Esophagus muscularis mucosa (tissue), 4 donors: Measurements from ENCODE around the gene STAT2. TPM values are rescaled to one million over a fixed set of nuclear protein-coding genes. Genes with fewer than 3 reads are reported as not detected.

ENCODE experiments used
- DNase-seq: peaks from one replicate; pipeline ENCODE4 v3.0.0-alpha.2; 2017; ENCODE audit errors: extremely low spot score
- H3K27ac ChIP-seq, 4 donors: fragments of 200-600 bp; sonication (generic); replicated peaks in 1 of 4; 1 replicate in 3 of 4; 2 replicates in 1 of 4; pipeline ENCODE4 v1.5.1; 2016 to 2019; ENCODE audit warnings: mild to moderate bottlenecking in 1 of 4
- H3K27me3 ChIP-seq, 4 donors: fragments of 200-600 bp; sonication (generic); one replicate each; pipeline versions ENCODE4 v1.5.1 to v1.6.0; 2016 to 2019
- H3K36me3 ChIP-seq, 4 donors: fragments of 200-600 bp; sonication (generic); one replicate each; pipeline ENCODE4 v1.5.1; 2016 to 2019
- H3K4me1 ChIP-seq, 4 donors: fragments of 200-600 bp; sonication (generic); one replicate each; pipeline ENCODE4 v1.5.1; 2016 to 2019
- H3K4me3 ChIP-seq, 4 donors: fragments of 200-600 bp; sonication (generic); 1 replicate in 2 of 4; 2 replicates in 2 of 4; pipeline ENCODE4 v1.5.1; 2016 to 2019; ENCODE audit warnings: mild to moderate bottlenecking in 4 of 4, moderate library complexity in 1 of 4
- H3K9me3 ChIP-seq, 4 donors: fragments of 200-600 bp; sonication (generic); 1 replicate in 3 of 4; 2 replicates in 1 of 4; pipeline ENCODE4 v1.5.1; 2016 to 2019
- CTCF ChIP-seq, 3 experiments: fragments of 200-600 bp in 2 of 3; fragments of 450-650 bp in 1 of 3; sonication (generic) in 2 of 3; IDR thresholded peaks; one replicate each; pipeline ENCODE4 v1.5.1; 2017 to 2019; ENCODE audit warnings: antibody characterized with exemption in 3 of 3, mild to moderate bottlenecking in 2 of 3, moderate library complexity in 1 of 3
- EP300 ChIP-seq: sonication (generic); formaldehyde crosslinking; IDR thresholded peaks from one replicate; pipeline ENCODE4 v1.6.1; 2017; ENCODE audit warnings: antibody characterized with exemption
- POLR2A ChIP-seq: fragments of 450-650 bp; IDR thresholded peaks from one replicate; pipeline ENCODE4 v1.6.1; 2017; ENCODE audit warnings: antibody characterized with exemption, moderate library complexity, mild to moderate bottlenecking, low read depth
- POLR2AphosphoS5 ChIP-seq, 2 donors: sonication (generic); formaldehyde crosslinking; IDR thresholded peaks; one replicate each; pipeline ENCODE4 v1.6.1; 2017; ENCODE audit warnings: antibody characterized with exemption in 2 of 2
- WGBS: methylation state at CpG from one replicate; pipeline ENCODE4 v1.1.5; 2018; 5-methylcytosine and 5-hydroxymethylcytosine counted together
- intact Hi-C: fragments of 100-400 bp; cut with DNase I; formaldehyde crosslinking; loops from one replicate; pipeline ENCODE4 v1.15.1; 2023
- total RNA-seq, 4 donors: library from RNA; depleted of rRNA; stranded (reverse); fragments of >200 nt; gene quantifications; one replicate each; pipeline versions ENCODE4 v1.1.0 to v1.2.1, GENCODE V29; 2016

Gene STAT2
- total RNA-seq, 4 donors from 2014 or later = 55.7 to 78.9 (median 68.2) TPM

- peak; percentile 92 for DNase-seq
- H3K36me3 ChIP-seq = peaks cover 0 to 27% (median 24%) of the 10 kb centered on the region in 4 donors
- peaks cover 54 to 66% (median 62%) of the 10 kb centered on the region in 4 donors for H3K4me1 ChIP-seq
- no peaks in the 10 kb centered on the region for H3K27me3 ChIP-seq
- intact Hi-C loops = no loop called here
- H3K27ac ChIP-seq = peak overlapping the region; percentile 90 to 98 (median 96)
- 41% methylated on average over 21 of the region's 21 CpGs for WGBS
- H3K4me3 ChIP-seq = peak overlapping the region; percentile 84 to 93 (median 85)
- no peak for TF ChIP-seq POLR2AphosphoS5 (IDR thresholded peaks at IDR 0.05)
- TF ChIP-seq CTCF (IDR thresholded peaks at IDR 0.05) = no peak
- no peak for TF ChIP-seq EP300
- no peaks in the 10 kb centered on the region for H3K9me3 ChIP-seq
Measured at GRCh38 chr12:56300644-56301464, 59.1 kb downstream of the STAT2 start.

GRCh38 chr12:56299853-56300643 lies 59.9 kb downstream of the STAT2 start, which contains the start of gene CS:
CS (minus strand) TSS chr12:56300330; CDS start chr12:56300201, 129 bp downstream.
- intact Hi-C loops = no loop called here
- Histone ChIP-seq H3K4me3 (peak within 1 kb of the TSS; percentile 84 to 93 (median 85)), H3K27me3 (no peaks in the 10 kb centered on the region), H3K9me3 (no peaks in the 10 kb centered on the region), H3K36me3 (peaks cover 0 to 22% (median 18%) of the 10 kb centered on the region in 4 donors), H3K4me1 (peaks cover 54 to 72% (median 66%) of the 10 kb centered on the region in 4 donors), H3K27ac (peak within 1 kb of the TSS; percentile 90 to 98 (median 96))
- DNase-seq = peak; percentile 100
- WGBS = under 1% methylated on average over 35 of the region's 63 CpGs
- no peak for TF ChIP-seq CTCF (IDR thresholded peaks at IDR 0.05)
- TF ChIP-seq POLR2AphosphoS5 (IDR thresholded peaks at IDR 0.05) = peak; percentile 79 to 92
- no peak for TF ChIP-seq EP300
- TF ChIP-seq POLR2A = peak; percentile 69

- Histone ChIP-seq H3K36me3 (peaks cover 0 to 22% (median 14%) of the 10 kb centered on the region in 4 donors), H3K27me3 (no peaks in the 10 kb centered on the region), H3K4me3 (peak overlapping the region; percentile 84 to 93 (median 85)), H3K27ac (peak overlapping the region; percentile 90 to 98 (median 96)), H3K9me3 (no peaks in the 10 kb centered on the region), H3K4me1 (peaks cover 58 to 78% (median 68%) of the 10 kb centered on the region in 4 donors)
- no peak for DNase-seq
- intact Hi-C loops = no loop called here
- 1% methylated on average over 10 of the region's 10 CpGs for WGBS
- no peak for TF ChIP-seq POLR2AphosphoS5 (IDR thresholded peaks at IDR 0.05)
- no peak for TF ChIP-seq CTCF (IDR thresholded peaks at IDR 0.05)
- no peak for TF ChIP-seq EP300
- TF ChIP-seq POLR2A = no peak
Measured at GRCh38 chr12:56299308-56299852, 60.5 kb downstream of the STAT2 start.

- no peak for DNase-seq
- WGBS = 68% methylated on average over 5 of the region's 5 CpGs
- peak overlapping the region; percentile 90 to 98 (median 96) for H3K27ac ChIP-seq
- H3K4me3 ChIP-seq = peak overlapping the region; percentile 84 to 93 (median 85)
- no peak for TF ChIP-seq CTCF (IDR thresholded peaks at IDR 0.05)
- no peak for TF ChIP-seq EP300
- no peak for TF ChIP-seq POLR2A
- no peak for TF ChIP-seq POLR2AphosphoS5 (IDR thresholded peaks at IDR 0.05)
- no peaks in the 10 kb centered on the region for H3K9me3 ChIP-seq
- intact Hi-C loops = no loop called here
- H3K4me1 ChIP-seq = peaks cover 58 to 84% (median 72%) of the 10 kb centered on the region in 4 donors
- no peaks in the 10 kb centered on the region for H3K27me3 ChIP-seq
- peaks cover 0 to 16% (median 13%) of the 10 kb centered on the region in 4 donors for H3K36me3 ChIP-seq
Measured at GRCh38 chr12:56298828-56299227, 61.1 kb downstream of the STAT2 start.
